ENCODE measurements around the gene ENPP3. TPM values are rescaled to one million over a fixed set of nuclear protein-coding genes. Genes with fewer than 3 reads are reported as not detected.

Gene ENPP3
- polyA plus RNA-seq, 1 experiment: not detected

DNA sequence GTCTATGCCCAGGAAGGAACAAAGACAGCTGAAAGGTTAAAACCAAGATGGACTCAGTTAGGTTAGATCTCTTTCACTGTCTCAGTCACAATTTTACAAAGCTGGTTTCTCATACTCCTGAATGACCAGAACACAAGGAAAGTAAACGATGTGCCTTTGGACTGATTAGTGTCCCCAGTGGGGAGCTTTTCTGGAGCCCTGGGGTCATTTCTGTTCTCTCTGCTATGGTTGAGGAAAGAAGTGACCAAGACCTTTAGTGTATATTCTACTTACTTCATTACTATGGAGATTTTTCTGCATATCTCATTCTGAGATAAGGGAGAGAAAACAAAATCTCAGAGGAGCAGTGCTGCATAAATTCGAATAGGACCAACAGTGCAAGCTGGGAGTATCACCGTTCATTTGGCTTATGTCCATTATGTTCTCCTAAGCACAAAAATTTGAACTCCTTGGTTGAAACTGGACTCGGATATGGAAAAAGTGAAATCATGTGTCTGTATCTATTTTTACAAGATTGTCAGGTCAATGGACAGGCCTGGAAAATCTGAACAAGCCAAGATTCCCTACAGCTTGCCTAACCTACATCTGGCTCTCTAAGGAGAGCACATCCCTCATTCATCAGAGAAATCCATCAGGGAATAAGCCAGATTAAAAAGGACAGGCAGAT is 136.3 kb downstream of the ENPP3 start:
- ChIA-PET CTCF (interaction anchor here (1.0 kb wide), 1 partner anchor 8 kb away, joined by 3 read pairs; no protein-coding TSS in a partner anchor), POLR2A (interaction anchor here (0.6 kb wide), 1 partner anchor 507 kb away, joined by 5 read pairs; no protein-coding TSS in a partner anchor)
- no peaks in the 10 kb centered on the region for H3K36me3 ChIP-seq (ENCODE audit: control insufficient read depth, insufficient read depth, low read length)
- no peak overlapping the region for H3K4me3 ChIP-seq (ENCODE audit: low read depth, low read length)
- no peak for DNase-seq (ENCODE audit: low read depth)
- TF ChIP-seq, protein P1, sequence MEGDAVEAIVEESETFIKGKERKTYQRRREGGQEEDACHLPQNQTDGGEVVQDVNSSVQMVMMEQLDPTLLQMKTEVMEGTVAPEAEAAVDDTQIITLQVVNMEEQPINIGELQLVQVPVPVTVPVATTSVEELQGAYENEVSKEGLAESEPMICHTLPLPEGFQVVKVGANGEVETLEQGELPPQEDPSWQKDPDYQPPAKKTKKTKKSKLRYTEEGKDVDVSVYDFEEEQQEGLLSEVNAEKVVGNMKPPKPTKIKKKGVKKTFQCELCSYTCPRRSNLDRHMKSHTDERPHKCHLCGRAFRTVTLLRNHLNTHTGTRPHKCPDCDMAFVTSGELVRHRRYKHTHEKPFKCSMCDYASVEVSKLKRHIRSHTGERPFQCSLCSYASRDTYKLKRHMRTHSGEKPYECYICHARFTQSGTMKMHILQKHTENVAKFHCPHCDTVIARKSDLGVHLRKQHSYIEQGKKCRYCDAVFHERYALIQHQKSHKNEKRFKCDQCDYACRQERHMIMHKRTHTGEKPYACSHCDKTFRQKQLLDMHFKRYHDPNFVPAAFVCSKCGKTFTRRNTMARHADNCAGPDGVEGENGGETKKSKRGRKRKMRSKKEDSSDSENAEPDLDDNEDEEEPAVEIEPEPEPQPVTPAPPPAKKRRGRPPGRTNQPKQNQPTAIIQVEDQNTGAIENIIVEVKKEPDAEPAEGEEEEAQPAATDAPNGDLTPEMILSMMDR (IDR thresholded peaks at IDR 0.05; ENCODE audit: insufficient read depth, low read depth, low read length): no peak
- H3K27me3 ChIP-seq (ENCODE audit: control insufficient read depth, insufficient read depth, low read length): no peaks in the 10 kb centered on the region

DNA sequence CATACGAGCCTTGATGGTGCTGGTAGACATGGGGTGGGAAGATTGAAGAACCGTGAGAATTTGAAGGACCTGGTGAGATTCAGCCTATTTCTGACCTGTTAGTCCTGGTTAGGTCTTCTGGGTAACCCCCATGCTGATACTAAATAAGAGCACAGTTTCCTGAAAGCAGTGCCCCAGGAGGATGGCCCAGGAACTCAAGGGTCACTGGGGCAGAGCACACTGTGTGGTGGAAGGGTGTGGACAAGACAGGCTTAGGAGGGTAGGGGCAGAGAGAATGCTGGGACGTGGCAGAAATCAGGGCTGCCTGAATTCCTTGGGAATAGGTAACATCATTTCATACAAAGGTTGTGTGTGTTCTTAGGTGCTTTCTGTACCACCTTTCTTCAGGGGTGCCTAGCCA is 138.8 kb downstream of the ENPP3 start:
- H3K4me3 ChIP-seq (ENCODE audit: low read depth, low read length): no peak overlapping the region
- H3K27me3 ChIP-seq (ENCODE audit: control insufficient read depth, insufficient read depth, low read length): no peaks in the 10 kb centered on the region
- H3K36me3 ChIP-seq (ENCODE audit: control insufficient read depth, insufficient read depth, low read length): no peaks in the 10 kb centered on the region
- no peak for DNase-seq (ENCODE audit: low read depth)
- POLR2A ChIA-PET: no interaction called here
- CTCF ChIA-PET: no interaction called here
- TF ChIP-seq, protein P1 (IDR thresholded peaks at IDR 0.05; ENCODE audit: insufficient read depth, low read depth, low read length): no peak

GRCh38 chr6:131776985-131777384 is 139.9 kb downstream of the ENPP3 start:
- DNase-seq (ENCODE audit: low read depth): no peak
- H3K36me3 ChIP-seq (ENCODE audit: control insufficient read depth, insufficient read depth, low read length): no peaks in the 10 kb centered on the region
- H3K27me3 ChIP-seq (ENCODE audit: control insufficient read depth, insufficient read depth, low read length): no peaks in the 10 kb centered on the region
- ChIA-PET CTCF (no interaction called here), POLR2A (no interaction called here)
- TF ChIP-seq, protein P1 (IDR thresholded peaks at IDR 0.05; ENCODE audit: insufficient read depth, low read depth, low read length): no peak
- no peak overlapping the region for H3K4me3 ChIP-seq (ENCODE audit: low read depth, low read length)

- Histone ChIP-seq H3K27me3 (ENCODE audit: control insufficient read depth, insufficient read depth, low read length) (no peaks in the 10 kb centered on the region), H3K4me3 (ENCODE audit: low read depth, low read length) (no peak overlapping the region), H3K36me3 (ENCODE audit: control insufficient read depth, insufficient read depth, low read length) (no peaks in the 10 kb centered on the region)
- POLR2A ChIA-PET: no interaction called here
- TF ChIP-seq, protein P1 (IDR thresholded peaks at IDR 0.05; ENCODE audit: insufficient read depth, low read depth, low read length): no peak
- no peak for DNase-seq (ENCODE audit: low read depth)
- CTCF ChIA-PET: interaction anchor here (1.1 to 1.4 kb wide), 3 partner anchors 10 to 147 kb away, joined by 6 read pairs; no protein-coding TSS in a partner anchor
Measured at GRCh38 chr6:131778169-131778568, 141.1 kb downstream of the ENPP3 start.

DNA sequence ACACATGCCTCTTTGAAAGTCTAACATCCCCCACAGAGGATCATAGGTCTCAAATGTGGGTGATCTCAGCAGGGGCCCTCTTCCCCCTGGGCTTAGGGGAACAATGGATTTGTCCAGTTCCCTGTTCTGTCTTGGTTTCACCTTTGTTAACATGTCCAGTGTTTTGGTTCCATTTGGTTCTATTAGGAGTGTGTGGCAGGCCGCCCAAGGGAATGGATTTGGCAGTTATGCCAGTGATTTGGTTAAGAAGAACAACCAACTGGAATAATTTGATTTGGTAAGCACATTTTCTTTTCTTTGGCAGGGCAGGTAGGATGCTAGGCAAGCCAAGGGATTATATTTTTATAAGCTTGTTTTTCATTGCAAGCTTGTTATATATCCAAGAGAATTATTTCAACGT is 142.2 kb downstream of the ENPP3 start:
- no peak for DNase-seq (ENCODE audit: low read depth)
- TF ChIP-seq, protein P1 (IDR thresholded peaks at IDR 0.05; ENCODE audit: insufficient read depth, low read depth, low read length): no peak
- ChIA-PET POLR2A (no interaction called here), CTCF (no interaction called here)
- Histone ChIP-seq H3K27me3 (ENCODE audit: control insufficient read depth, insufficient read depth, low read length) (no peaks in the 10 kb centered on the region), H3K4me3 (ENCODE audit: low read depth, low read length) (no peak overlapping the region), H3K36me3 (ENCODE audit: control insufficient read depth, insufficient read depth, low read length) (no peaks in the 10 kb centered on the region)
